Stimulated activated memory B cell treated with anti-CD40 and anti-IgM and Interleukin-4, amounts not matched to agents 10 μg/mL and 1 μg/mL and 100 μg/mL, for 72 hours (primary cell): ENCODE results near the gene NYAP2.

ENCODE experiments used
- ATAC-seq: fragments of 150-1000 bp; cut with Tn5 transposase; 2 replicates; pipeline ENCODE4 v1.10.0; 2021
- H3K27ac Mint-ChIP-seq: one replicate; pipeline ENCODE4 v1.8.0; 2022; ENCODE audit warnings: mild to moderate bottlenecking, mixed read lengths
- H3K27me3 Mint-ChIP-seq: one replicate; pipeline ENCODE4 v1.8.0; 2022; ENCODE audit warnings: mixed read lengths
- H3K36me3 Mint-ChIP-seq: one replicate; pipeline ENCODE4 v1.8.0; 2022; ENCODE audit warnings: mixed read lengths
- H3K4me1 Mint-ChIP-seq: one replicate; pipeline ENCODE4 v1.8.0; 2022; ENCODE audit warnings: mixed read lengths
- H3K4me3 Mint-ChIP-seq: one replicate; pipeline ENCODE4 v1.8.0; 2022; ENCODE audit warnings: mild to moderate bottlenecking, moderate library complexity, mixed read lengths
- H3K9me3 Mint-ChIP-seq: one replicate; pipeline ENCODE4 v1.8.0; 2022; ENCODE audit warnings: mixed read lengths

The NYAP2 gene

GRCh38 chr2:225536036-225536435 is 136.5 kb downstream of the NYAP2 start:
- Mint-ChIP-seq H3K4me1 (no peaks in the 10 kb centered on the region), H3K27ac (no peak overlapping the region), H3K36me3 (no peaks in the 10 kb centered on the region), H3K4me3 (no peak overlapping the region), H3K9me3 (peaks cover 7% of the 10 kb centered on the region), H3K27me3 (no peaks in the 10 kb centered on the region)
- ATAC-seq: no peak

GRCh38 chr2:225543626-225544025 is 144.1 kb downstream of the NYAP2 start:
- H3K27me3 Mint-ChIP-seq: peaks cover 12% of the 10 kb centered on the region
- no peak overlapping the region for H3K4me3 Mint-ChIP-seq
- peaks cover 7% of the 10 kb centered on the region for H3K9me3 Mint-ChIP-seq
- H3K4me1 Mint-ChIP-seq: no peaks in the 10 kb centered on the region
- H3K36me3 Mint-ChIP-seq: no peaks in the 10 kb centered on the region
- ATAC-seq: no peak
- no peak overlapping the region for H3K27ac Mint-ChIP-seq

- no peak overlapping the region for H3K27ac Mint-ChIP-seq
- no peaks in the 10 kb centered on the region for H3K4me1 Mint-ChIP-seq
- H3K9me3 Mint-ChIP-seq: no peaks in the 10 kb centered on the region
- no peak for ATAC-seq
- H3K4me3 Mint-ChIP-seq: no peak overlapping the region
- peaks cover 14% of the 10 kb centered on the region for H3K27me3 Mint-ChIP-seq
- no peaks in the 10 kb centered on the region for H3K36me3 Mint-ChIP-seq
These were observed 157.0 kb downstream of the NYAP2 start for GRCh38 chr2:225556461-225556860.

GRCh38 chr2:225558399-225559071 is 159.0 kb downstream of the NYAP2 start:
- Mint-ChIP-seq H3K27ac (no peak overlapping the region), H3K36me3 (no peaks in the 10 kb centered on the region), H3K4me1 (no peaks in the 10 kb centered on the region), H3K9me3 (no peaks in the 10 kb centered on the region), H3K27me3 (peaks cover 23% of the 10 kb centered on the region), H3K4me3 (no peak overlapping the region)
- no peak for ATAC-seq

GRCh38 chr2:225559072-225559415 is 159.5 kb downstream of the NYAP2 start:
- Mint-ChIP-seq H3K27ac (no peak overlapping the region), H3K4me3 (no peak overlapping the region), H3K36me3 (no peaks in the 10 kb centered on the region), H3K9me3 (no peaks in the 10 kb centered on the region), H3K27me3 (peaks cover 25% of the 10 kb centered on the region), H3K4me1 (no peaks in the 10 kb centered on the region)
- no peak for ATAC-seq

- peak; percentile 66 for ATAC-seq
- peaks cover under 1% of the 10 kb centered on the region for H3K36me3 Mint-ChIP-seq
- H3K27ac Mint-ChIP-seq: no peak overlapping the region
- H3K27me3 Mint-ChIP-seq: peaks cover 21% of the 10 kb centered on the region
- peaks cover 4% of the 10 kb centered on the region for H3K9me3 Mint-ChIP-seq
- peaks cover 14% of the 10 kb centered on the region for H3K4me1 Mint-ChIP-seq
- no peak overlapping the region for H3K4me3 Mint-ChIP-seq
These were observed 167.3 kb downstream of the NYAP2 start for GRCh38 chr2:225566798-225567197.

- Mint-ChIP-seq H3K9me3 (peaks cover 8% of the 10 kb centered on the region), H3K27ac (no peak overlapping the region), H3K4me1 (peaks cover 24% of the 10 kb centered on the region), H3K36me3 (peaks cover 6% of the 10 kb centered on the region), H3K27me3 (peaks cover 10% of the 10 kb centered on the region), H3K4me3 (no peak overlapping the region)
- no peak for ATAC-seq
These were observed 170.5 kb downstream of the NYAP2 start for GRCh38 chr2:225569995-225570394.

GRCh38 chr2:225573603-225574002 is 174.1 kb downstream of the NYAP2 start:
- H3K27me3 Mint-ChIP-seq: peaks cover 6% of the 10 kb centered on the region
- no peak overlapping the region for H3K27ac Mint-ChIP-seq
- ATAC-seq: peak; percentile 82
- peaks cover 6% of the 10 kb centered on the region for H3K36me3 Mint-ChIP-seq
- H3K4me1 Mint-ChIP-seq: peaks cover 10% of the 10 kb centered on the region
- no peak overlapping the region for H3K4me3 Mint-ChIP-seq
- peaks cover 5% of the 10 kb centered on the region for H3K9me3 Mint-ChIP-seq

- no peak for ATAC-seq
- H3K27ac Mint-ChIP-seq: no peak overlapping the region
- peaks cover 5% of the 10 kb centered on the region for H3K9me3 Mint-ChIP-seq
- no peak overlapping the region for H3K4me3 Mint-ChIP-seq
- no peaks in the 10 kb centered on the region for H3K27me3 Mint-ChIP-seq
- H3K4me1 Mint-ChIP-seq: peaks cover 10% of the 10 kb centered on the region
- peaks cover 6% of the 10 kb centered on the region for H3K36me3 Mint-ChIP-seq
These were observed 175.2 kb downstream of the NYAP2 start for GRCh38 chr2:225574582-225575138.

GRCh38 chr2:225581135-225581534 is 181.6 kb downstream of the NYAP2 start:
- Mint-ChIP-seq H3K4me1 (no peaks in the 10 kb centered on the region), H3K27ac (no peak overlapping the region), H3K4me3 (no peak overlapping the region), H3K36me3 (no peaks in the 10 kb centered on the region), H3K9me3 (no peaks in the 10 kb centered on the region), H3K27me3 (no peaks in the 10 kb centered on the region)
- ATAC-seq: no peak

- Mint-ChIP-seq H3K4me3 (no peak overlapping the region), H3K27me3 (peaks cover 3% of the 10 kb centered on the region), H3K4me1 (no peaks in the 10 kb centered on the region), H3K9me3 (no peaks in the 10 kb centered on the region), H3K27ac (no peak overlapping the region), H3K36me3 (no peaks in the 10 kb centered on the region)
- no peak for ATAC-seq
These were observed 182.4 kb downstream of the NYAP2 start for GRCh38 chr2:225581906-225582305.

GRCh38 chr2:225582355-225583116 is 183.0 kb downstream of the NYAP2 start:
- peaks cover 9% of the 10 kb centered on the region for H3K27me3 Mint-ChIP-seq
- H3K4me3 Mint-ChIP-seq: no peak overlapping the region
- peak; percentile 50 for ATAC-seq
- H3K36me3 Mint-ChIP-seq: no peaks in the 10 kb centered on the region
- H3K9me3 Mint-ChIP-seq: no peaks in the 10 kb centered on the region
- H3K27ac Mint-ChIP-seq: no peak overlapping the region
- no peaks in the 10 kb centered on the region for H3K4me1 Mint-ChIP-seq

- H3K4me1 Mint-ChIP-seq: no peaks in the 10 kb centered on the region
These were observed 185.3 kb downstream of the NYAP2 start for GRCh38 chr2:225584796-225585195.

GRCh38 chr2:225590932-225591331 is 191.4 kb downstream of the NYAP2 start:
- Mint-ChIP-seq H3K9me3 (no peaks in the 10 kb centered on the region), H3K27me3 (peaks cover 9% of the 10 kb centered on the region), H3K4me1 (no peaks in the 10 kb centered on the region), H3K4me3 (no peak overlapping the region), H3K27ac (no peak overlapping the region), H3K36me3 (no peaks in the 10 kb centered on the region)
- ATAC-seq: no peak

More at GRCh38 chr2:225584796-225585195, 185.3 kb downstream of the NYAP2 start:
- H3K36me3 Mint-ChIP-seq: no peaks in the 10 kb centered on the region
- peaks cover 9% of the 10 kb centered on the region for H3K27me3 Mint-ChIP-seq
- no peaks in the 10 kb centered on the region for H3K9me3 Mint-ChIP-seq
- H3K27ac Mint-ChIP-seq: no peak overlapping the region
- H3K4me3 Mint-ChIP-seq: no peak overlapping the region
- ATAC-seq: no peak

- Mint-ChIP-seq H3K27me3 (no peaks in the 10 kb centered on the region), H3K36me3 (no peaks in the 10 kb centered on the region), H3K4me3 (no peak overlapping the region), H3K4me1 (no peaks in the 10 kb centered on the region), H3K9me3 (peaks cover 4% of the 10 kb centered on the region), H3K27ac (no peak overlapping the region)
- ATAC-seq: no peak
These were observed 198.4 kb downstream of the NYAP2 start for GRCh38 chr2:225597911-225598310.

GRCh38 chr2:225598426-225598825 is 198.9 kb downstream of the NYAP2 start:
- no peak overlapping the region for H3K4me3 Mint-ChIP-seq
- H3K4me1 Mint-ChIP-seq: no peaks in the 10 kb centered on the region
- no peaks in the 10 kb centered on the region for H3K36me3 Mint-ChIP-seq
- ATAC-seq: no peak
- peaks cover 4% of the 10 kb centered on the region for H3K9me3 Mint-ChIP-seq
- no peak overlapping the region for H3K27ac Mint-ChIP-seq
- H3K27me3 Mint-ChIP-seq: no peaks in the 10 kb centered on the region
